Measurements from ENCODE around the gene EIF1AD. TPM values are rescaled to one million over a fixed set of nuclear protein-coding genes. Genes with fewer than 3 reads are reported as not detected.

EIF1AD gene
- total RNA-seq, 2 donors from 2014 or later: 17.6 to 25.0 TPM

DNA sequence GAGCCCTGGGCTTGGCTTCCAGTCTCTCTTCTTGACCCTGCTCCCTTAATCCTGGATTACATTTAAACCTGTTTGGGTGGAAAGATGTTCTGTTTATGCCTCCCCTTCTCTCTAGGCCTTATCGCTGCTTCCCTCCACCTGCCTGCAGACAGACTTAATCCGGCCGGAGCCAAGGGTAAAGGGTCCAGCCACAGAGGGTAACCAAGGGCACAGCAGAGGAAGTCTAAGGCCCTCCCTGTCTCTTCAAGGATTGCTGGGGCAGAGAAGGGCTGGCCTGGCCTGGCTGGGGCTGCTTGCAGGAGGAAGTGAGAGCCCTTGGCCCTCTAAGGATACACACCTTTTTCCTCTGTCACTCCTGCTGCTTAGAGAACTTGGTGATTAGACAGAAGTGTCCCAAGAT is 44.9 kb upstream of the EIF1AD start:
- no peaks in the 10 kb centered on the region for H3K27me3 ChIP-seq
- H3K27ac ChIP-seq: peak overlapping the region; percentile 56 to 80
- peaks cover 3 to 34% of the 10 kb centered on the region in 2 donors for H3K4me1 ChIP-seq
- H3K4me3 ChIP-seq: no peak overlapping the region
- no peaks in the 10 kb centered on the region for H3K36me3 ChIP-seq
- no peaks in the 10 kb centered on the region for H3K9me3 ChIP-seq
- TF ChIP-seq, protein P1, sequence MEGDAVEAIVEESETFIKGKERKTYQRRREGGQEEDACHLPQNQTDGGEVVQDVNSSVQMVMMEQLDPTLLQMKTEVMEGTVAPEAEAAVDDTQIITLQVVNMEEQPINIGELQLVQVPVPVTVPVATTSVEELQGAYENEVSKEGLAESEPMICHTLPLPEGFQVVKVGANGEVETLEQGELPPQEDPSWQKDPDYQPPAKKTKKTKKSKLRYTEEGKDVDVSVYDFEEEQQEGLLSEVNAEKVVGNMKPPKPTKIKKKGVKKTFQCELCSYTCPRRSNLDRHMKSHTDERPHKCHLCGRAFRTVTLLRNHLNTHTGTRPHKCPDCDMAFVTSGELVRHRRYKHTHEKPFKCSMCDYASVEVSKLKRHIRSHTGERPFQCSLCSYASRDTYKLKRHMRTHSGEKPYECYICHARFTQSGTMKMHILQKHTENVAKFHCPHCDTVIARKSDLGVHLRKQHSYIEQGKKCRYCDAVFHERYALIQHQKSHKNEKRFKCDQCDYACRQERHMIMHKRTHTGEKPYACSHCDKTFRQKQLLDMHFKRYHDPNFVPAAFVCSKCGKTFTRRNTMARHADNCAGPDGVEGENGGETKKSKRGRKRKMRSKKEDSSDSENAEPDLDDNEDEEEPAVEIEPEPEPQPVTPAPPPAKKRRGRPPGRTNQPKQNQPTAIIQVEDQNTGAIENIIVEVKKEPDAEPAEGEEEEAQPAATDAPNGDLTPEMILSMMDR (IDR thresholded peaks at IDR 0.05): no peak
- no peak for DNase-seq (ENCODE audit: low spot score)

DNA sequence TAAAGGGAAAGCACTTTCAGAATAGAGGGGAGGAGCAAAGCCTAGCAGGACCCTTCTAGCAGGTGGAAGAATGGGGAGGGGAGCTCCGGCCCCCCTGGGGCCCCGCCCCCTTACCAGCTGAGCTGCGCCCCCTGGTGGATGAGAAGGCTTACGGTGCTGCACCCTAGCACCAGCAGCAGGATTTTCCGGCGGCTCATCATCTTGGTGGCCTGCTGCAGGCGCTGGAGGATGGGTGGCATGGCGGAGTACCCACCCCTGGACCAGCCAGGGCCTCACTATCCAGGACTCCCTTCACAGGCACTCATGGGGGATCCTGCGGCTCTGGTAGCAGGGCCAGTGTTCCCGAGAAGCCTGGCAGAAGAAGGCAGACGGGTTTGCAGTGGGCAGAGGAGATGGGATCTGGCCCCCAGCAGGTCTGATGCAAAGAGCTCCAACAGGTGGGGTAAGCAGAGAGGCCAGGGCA is 43.3 kb upstream of the EIF1AD start:
- H3K4me3 ChIP-seq: no peak overlapping the region
- no peaks in the 10 kb centered on the region for H3K9me3 ChIP-seq
- no peaks in the 10 kb centered on the region for H3K36me3 ChIP-seq
- TF ChIP-seq, protein P1 (IDR thresholded peaks at IDR 0.05): peak; percentile 80 to 92
- H3K4me1 ChIP-seq: peaks cover 3 to 24% of the 10 kb centered on the region in 2 donors
- H3K27me3 ChIP-seq: no peaks in the 10 kb centered on the region
- H3K27ac ChIP-seq: no peak overlapping the region
- DNase-seq (ENCODE audit: low spot score): peak; percentile 64

DNA sequence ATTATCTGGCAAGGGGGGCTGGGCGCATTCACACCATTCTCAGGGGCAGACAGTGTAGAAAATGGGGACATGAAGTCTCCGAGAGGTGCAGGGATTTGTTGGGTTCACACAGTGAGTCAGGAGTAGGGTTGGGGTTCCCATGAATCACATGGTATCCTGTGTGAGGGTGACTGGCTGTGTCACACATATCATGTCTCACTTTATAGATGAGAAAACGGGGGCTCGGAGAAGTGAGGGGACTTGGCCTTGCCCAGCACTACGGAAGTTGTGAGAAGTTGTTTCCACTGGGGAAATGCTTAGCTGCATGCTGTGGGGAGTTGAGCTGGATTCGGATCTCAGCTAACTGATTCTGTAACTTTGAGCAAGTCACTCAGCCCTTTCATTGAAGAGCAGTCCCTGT is 42.8 kb upstream of the EIF1AD start:
- H3K27ac ChIP-seq: no peak overlapping the region
- H3K4me3 ChIP-seq: no peak overlapping the region

DNA sequence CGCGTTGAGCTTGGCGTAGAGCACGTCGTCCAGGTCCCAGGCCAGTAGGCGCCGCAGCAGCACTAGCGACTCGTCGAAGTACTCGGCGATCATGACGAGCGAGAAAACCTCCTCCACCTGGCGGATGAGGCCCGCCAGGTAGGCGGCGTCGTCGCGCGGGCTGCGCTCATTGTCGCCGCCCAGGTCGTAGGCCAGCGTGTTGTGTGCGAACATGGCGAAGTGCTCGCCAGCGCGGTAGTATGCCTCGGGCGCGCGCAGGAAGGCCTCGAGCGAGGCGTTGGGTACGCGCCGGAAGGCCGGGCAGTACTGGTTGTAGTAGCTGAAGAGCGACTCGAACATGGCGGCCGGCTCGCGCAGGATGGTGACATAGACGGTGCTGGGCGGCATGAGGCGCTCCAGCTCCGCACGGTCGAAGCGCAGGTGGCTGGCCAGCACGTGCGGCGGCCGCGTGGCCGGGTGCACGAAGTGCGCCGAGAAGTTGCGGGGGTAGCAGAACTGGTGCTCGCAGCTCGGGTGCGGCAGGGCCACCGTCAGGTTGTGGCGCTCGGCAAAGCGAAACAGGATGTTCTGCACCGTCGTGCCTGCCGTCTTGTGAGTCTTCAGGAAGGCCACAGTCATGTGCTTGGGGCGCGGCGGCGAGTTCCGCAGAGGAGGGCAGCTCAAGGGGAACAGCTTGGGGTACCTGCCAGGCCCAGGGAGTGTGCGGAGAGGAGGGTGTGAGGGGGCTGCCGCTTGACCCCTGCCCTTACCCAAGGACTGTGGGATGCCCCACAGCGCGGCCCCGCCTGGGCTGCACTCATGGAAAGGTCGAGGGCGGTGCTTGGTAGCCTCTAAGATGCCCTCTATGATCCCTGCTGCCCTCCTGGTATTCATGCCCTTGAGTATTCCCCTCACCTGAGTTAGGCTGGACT is 41.3 kb upstream of the EIF1AD start:
- TF ChIP-seq, protein P1 (IDR thresholded peaks at IDR 0.05): no peak
- Histone ChIP-seq H3K4me1 (peaks cover 3 to 18% of the 10 kb centered on the region in 2 donors), H3K36me3 (no peaks in the 10 kb centered on the region), H3K9me3 (no peaks in the 10 kb centered on the region), H3K27me3 (no peaks in the 10 kb centered on the region), H3K27ac (no peak overlapping the region), H3K4me3 (no peak overlapping the region)
- DNase-seq (ENCODE audit: low spot score): no peak

More for the DNA sequence above, 42.8 kb upstream of the EIF1AD start:
- no peaks in the 10 kb centered on the region for H3K27me3 ChIP-seq
- TF ChIP-seq, protein P1 (IDR thresholded peaks at IDR 0.05): no peak
- DNase-seq (ENCODE audit: low spot score): no peak
- H3K36me3 ChIP-seq: no peaks in the 10 kb centered on the region
- no peaks in the 10 kb centered on the region for H3K9me3 ChIP-seq
- peaks cover 3 to 24% of the 10 kb centered on the region in 2 donors for H3K4me1 ChIP-seq

DNA sequence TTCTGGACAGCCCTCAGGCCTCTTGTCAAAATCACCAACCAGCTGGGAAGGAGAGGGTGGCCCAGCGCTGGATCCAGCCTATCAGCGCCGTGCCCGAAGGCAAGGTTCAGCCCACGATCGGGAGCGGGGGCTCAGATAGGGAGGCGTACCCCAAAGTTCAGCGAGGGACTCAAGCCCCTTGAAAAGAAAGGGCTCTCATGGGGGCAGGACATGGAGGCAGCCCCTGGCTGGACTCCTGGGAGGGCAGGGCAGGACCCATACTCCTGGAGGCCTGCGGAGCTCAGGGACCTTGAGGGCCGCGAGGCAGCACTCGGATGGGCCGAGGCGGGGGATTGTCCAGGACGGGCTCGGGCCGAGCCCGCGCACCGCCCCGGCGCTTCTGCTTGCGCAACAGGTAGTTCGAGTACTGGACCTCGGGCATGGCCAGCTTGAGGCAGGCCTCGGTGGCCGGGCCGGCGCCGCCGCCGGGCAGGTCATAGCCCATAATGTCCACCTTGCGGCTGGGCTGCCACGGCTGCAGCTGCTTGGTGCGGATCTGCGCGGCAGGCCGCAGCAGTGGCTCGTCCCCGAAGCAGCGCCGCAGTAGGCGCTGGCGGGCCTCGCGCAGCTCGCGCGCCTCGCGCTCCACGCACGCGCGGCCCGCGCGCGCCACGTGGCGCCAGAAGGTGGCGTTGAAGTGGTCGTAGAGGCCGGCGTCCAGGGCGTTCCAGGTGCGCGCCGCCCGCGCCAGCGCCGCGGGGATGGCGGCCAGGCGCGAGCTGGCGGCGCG is 40.5 kb upstream of the EIF1AD start:
- no peaks in the 10 kb centered on the region for H3K36me3 ChIP-seq
- DNase-seq (ENCODE audit: low spot score): no peak

More for the DNA sequence above, 40.5 kb upstream of the EIF1AD start:
- TF ChIP-seq, protein P1 (IDR thresholded peaks at IDR 0.05): no peak
- H3K27me3 ChIP-seq: no peaks in the 10 kb centered on the region
- no peak overlapping the region for H3K4me3 ChIP-seq
- H3K27ac ChIP-seq: no peak overlapping the region
- no peaks in the 10 kb centered on the region for H3K9me3 ChIP-seq
- H3K4me1 ChIP-seq: peaks cover 3 to 13% of the 10 kb centered on the region in 2 donors
